Measurements from ENCODE around the gene GPR62.
"Not testable (repeated sequence)": the region's sequence is repeated elsewhere in the genome, so short reads cannot be mapped to it uniquely, and the experiment has no call there.

GPR62 gene

GRCh38 chr3:51928438-51928837, 26.7 kb upstream of the GPR62 start:
- no peak overlapping the region for H3K27ac ChIP-seq
- H3K9me3 ChIP-seq: no peaks in the 10 kb centered on the region
- TF ChIP-seq, protein P1, sequence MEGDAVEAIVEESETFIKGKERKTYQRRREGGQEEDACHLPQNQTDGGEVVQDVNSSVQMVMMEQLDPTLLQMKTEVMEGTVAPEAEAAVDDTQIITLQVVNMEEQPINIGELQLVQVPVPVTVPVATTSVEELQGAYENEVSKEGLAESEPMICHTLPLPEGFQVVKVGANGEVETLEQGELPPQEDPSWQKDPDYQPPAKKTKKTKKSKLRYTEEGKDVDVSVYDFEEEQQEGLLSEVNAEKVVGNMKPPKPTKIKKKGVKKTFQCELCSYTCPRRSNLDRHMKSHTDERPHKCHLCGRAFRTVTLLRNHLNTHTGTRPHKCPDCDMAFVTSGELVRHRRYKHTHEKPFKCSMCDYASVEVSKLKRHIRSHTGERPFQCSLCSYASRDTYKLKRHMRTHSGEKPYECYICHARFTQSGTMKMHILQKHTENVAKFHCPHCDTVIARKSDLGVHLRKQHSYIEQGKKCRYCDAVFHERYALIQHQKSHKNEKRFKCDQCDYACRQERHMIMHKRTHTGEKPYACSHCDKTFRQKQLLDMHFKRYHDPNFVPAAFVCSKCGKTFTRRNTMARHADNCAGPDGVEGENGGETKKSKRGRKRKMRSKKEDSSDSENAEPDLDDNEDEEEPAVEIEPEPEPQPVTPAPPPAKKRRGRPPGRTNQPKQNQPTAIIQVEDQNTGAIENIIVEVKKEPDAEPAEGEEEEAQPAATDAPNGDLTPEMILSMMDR (IDR thresholded peaks at IDR 0.05): no peak
- H3K36me3 ChIP-seq: no peaks in the 10 kb centered on the region
- H3K27me3 ChIP-seq: peaks cover 5% of the 10 kb centered on the region
- H3K4me3 ChIP-seq (ENCODE audit: low read depth in 1 of 2, low read length in 1 of 2): no peak overlapping the region
- H3K4me1 ChIP-seq (ENCODE audit: control insufficient read depth in 1 of 2, insufficient read depth in 1 of 2, low read depth in 1 of 2, low read length in 1 of 2): no peaks in the 10 kb centered on the region

DNA sequence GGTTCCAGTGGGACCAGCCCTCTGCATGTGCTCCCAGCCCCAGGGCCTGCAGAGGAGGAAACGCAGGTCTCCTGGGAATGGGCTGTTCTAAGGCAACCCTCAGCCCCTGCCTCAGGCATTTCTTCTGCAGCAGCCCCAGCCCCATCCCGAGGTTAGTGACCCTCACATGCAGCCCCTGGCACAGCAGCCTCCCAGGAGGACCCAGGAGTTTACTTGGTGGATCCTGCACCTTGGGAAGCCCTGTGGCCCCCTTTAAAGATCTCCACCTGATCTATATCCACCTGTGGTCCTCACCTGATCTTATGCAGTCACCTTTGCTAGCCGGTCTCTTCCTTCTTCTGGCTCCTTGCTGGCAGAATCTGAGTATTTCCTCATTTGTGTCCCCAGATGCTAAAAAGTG, 26.2 kb upstream of the GPR62 start:
- H3K36me3 ChIP-seq; H3K27me3 ChIP-seq; H3K4me3 ChIP-seq (ENCODE audit: low read depth in 1 of 2, low read length in 1 of 2): not testable (repeated sequence)

DNA sequence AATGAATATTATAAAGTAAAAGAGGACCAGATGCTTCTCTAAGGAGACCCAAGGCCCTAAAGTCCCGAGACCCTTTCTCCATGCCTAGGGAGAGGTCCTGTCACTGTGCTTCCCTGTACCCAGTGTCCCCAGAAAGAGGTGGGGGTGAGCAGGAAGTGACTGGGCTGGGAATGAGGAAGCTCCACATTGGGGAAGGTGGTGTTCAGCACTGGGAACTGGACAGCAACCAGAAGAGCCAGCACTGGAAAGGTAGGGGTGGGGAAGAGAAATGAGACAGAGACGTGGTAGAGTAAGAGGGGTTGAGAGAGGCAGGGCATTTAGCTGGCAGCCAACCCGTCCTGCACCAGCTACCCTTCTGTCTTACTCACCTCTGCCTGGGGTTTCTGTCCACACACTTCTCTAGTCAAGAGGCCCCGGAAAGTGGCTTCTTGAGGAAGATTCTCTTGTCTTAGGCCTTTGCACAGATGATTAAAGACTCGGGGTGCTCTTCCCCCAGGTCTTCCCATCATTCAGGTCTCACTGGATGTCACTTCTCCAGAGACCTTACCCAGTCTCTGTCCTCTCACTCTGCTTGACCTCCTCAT, 25.7 kb upstream of the GPR62 start:
- Histone ChIP-seq H3K4me1 (ENCODE audit: control insufficient read depth in 1 of 2, insufficient read depth in 1 of 2, low read depth in 1 of 2, low read length in 1 of 2) (no peaks in the 10 kb centered on the region), H3K4me3 (ENCODE audit: low read depth in 1 of 2, low read length in 1 of 2) (no peak overlapping the region), H3K27ac (no peak overlapping the region), H3K27me3 (peaks cover 5% of the 10 kb centered on the region), H3K9me3 (no peaks in the 10 kb centered on the region), H3K36me3 (no peaks in the 10 kb centered on the region)
- TF ChIP-seq, protein P1 (IDR thresholded peaks at IDR 0.05): no peak

More for the DNA sequence above, 26.2 kb upstream of the GPR62 start:
- not testable (repeated sequence) for H3K27ac ChIP-seq; H3K9me3 ChIP-seq; H3K4me1 ChIP-seq (ENCODE audit: control insufficient read depth in 1 of 2, insufficient read depth in 1 of 2, low read depth in 1 of 2, low read length in 1 of 2)

- TF ChIP-seq, protein P1 (IDR thresholded peaks at IDR 0.05): no peak
- no peak overlapping the region for H3K27ac ChIP-seq
- no peak overlapping the region for H3K4me3 ChIP-seq (ENCODE audit: low read depth in 1 of 2, low read length in 1 of 2)
- H3K9me3 ChIP-seq: no peaks in the 10 kb centered on the region
- H3K36me3 ChIP-seq: no peaks in the 10 kb centered on the region
- H3K27me3 ChIP-seq: peaks cover 2% of the 10 kb centered on the region
- no peaks in the 10 kb centered on the region for H3K4me1 ChIP-seq (ENCODE audit: control insufficient read depth in 1 of 2, insufficient read depth in 1 of 2, low read depth in 1 of 2, low read length in 1 of 2)
Observed at GRCh38 chr3:51930439-51930838, 24.7 kb upstream of the GPR62 start.

- Histone ChIP-seq H3K36me3 (peaks cover 7% of the 10 kb centered on the region), H3K9me3 (no peaks in the 10 kb centered on the region), H3K4me3 (ENCODE audit: low read depth in 1 of 2, low read length in 1 of 2) (no peak overlapping the region), H3K4me1 (ENCODE audit: control insufficient read depth in 1 of 2, insufficient read depth in 1 of 2, low read depth in 1 of 2, low read length in 1 of 2) (no peaks in the 10 kb centered on the region), H3K27ac (no peak overlapping the region), H3K27me3 (no peaks in the 10 kb centered on the region)
- TF ChIP-seq, protein P1 (IDR thresholded peaks at IDR 0.05): no peak
Observed at GRCh38 chr3:51931756-51932155, 23.4 kb upstream of the GPR62 start.

- no peak overlapping the region for H3K4me3 ChIP-seq (ENCODE audit: low read depth in 1 of 2, low read length in 1 of 2)
- no peaks in the 10 kb centered on the region for H3K9me3 ChIP-seq
- H3K27ac ChIP-seq: no peak overlapping the region
- peaks cover 14% of the 10 kb centered on the region for H3K36me3 ChIP-seq
- H3K27me3 ChIP-seq: no peaks in the 10 kb centered on the region
- TF ChIP-seq, protein P1 (IDR thresholded peaks at IDR 0.05): no peak
- no peaks in the 10 kb centered on the region for H3K4me1 ChIP-seq (ENCODE audit: control insufficient read depth in 1 of 2, insufficient read depth in 1 of 2, low read depth in 1 of 2, low read length in 1 of 2)
Observed at GRCh38 chr3:51932471-51933370, 22.5 kb upstream of the GPR62 start.

Data from neutrophil (primary cell).